ENCODE data around the gene LETM1. TPM values are rescaled to one million over a fixed set of nuclear protein-coding genes. Genes with fewer than 3 reads are reported as not detected.

The LETM1 gene
- total and polyA plus RNA-seq, 2 of the 8 experiments (the other 6 are each of a cell fraction or from before 2014, with no cell fraction given): 19.8 to 50.1 TPM

GRCh38 chr4:1899149-1900086 is 43.5 kb upstream of the LETM1 start:
- peaks cover 32 to 33% of the 10 kb centered on the region in 2 experiments for H4K20me1 ChIP-seq (replicated peaks in 1 of 2; ENCODE audit: control insufficient read depth in 1 of 2, insufficient read depth in 2 of 2, low read length in 2 of 2)
- TF ChIP-seq POLR2AphosphoS5 (IDR thresholded peaks at IDR 0.05; ENCODE audit: low read depth, low read length) (no peak; the same call in 1 of the 2 replicates), HDAC2 (IDR thresholded peaks at IDR 0.05; ENCODE audit: borderline replicate concordance in 1 of 2, low read depth in 2 of 2, low read length in 2 of 2) (0 out of 4 replicates have a peak, but pooled peaks of 1 of the 2 experiments have one; percentile 42), TEAD4 (IDR thresholded peaks at IDR 0.05; ENCODE audit: low read depth, low read length) (peak; percentile 54; the same call in 1 of the 2 replicates), JUND (IDR thresholded peaks at IDR 0.05; ENCODE audit: low read length) (peak; percentile 24; the same call in 1 of the 2 replicates), CREB1 (IDR thresholded peaks at IDR 0.05) (no peak; the same call in 1 of the 2 replicates), CTCF (IDR thresholded peaks at IDR 0.05; ENCODE audit: control extremely low read depth in 1 of 3, insufficient read depth in 1 of 3, low read depth in 1 of 3, low read length in 3 of 3) (peak; percentile 73 to 87 (median 83)), GABPA (IDR thresholded peaks at IDR 0.05; ENCODE audit: borderline replicate concordance, insufficient read depth, low read length) (peak; percentile 69; the same call in 1 of the 2 replicates), SP4 (IDR thresholded peaks at IDR 0.05; ENCODE audit: low read length) (0 out of 2 replicates have a peak, but pooled peaks have one; percentile 42)

More at GRCh38 chr4:1899149-1900086, 43.5 kb upstream of the LETM1 start:
- Histone ChIP-seq H3K9ac (replicated peaks in 1 of 4; ENCODE audit: extremely low read depth in 1 of 4, low read depth in 3 of 4, low read length in 3 of 4) (no peak overlapping the region), H4K5ac (ENCODE audit: insufficient read length, low read depth, low read length) (no peak overlapping the region), H3K79me2 (ENCODE audit: control insufficient read depth in 1 of 2, insufficient read depth in 2 of 2, low read length in 2 of 2) (peaks cover 3 to 56% of the 10 kb centered on the region in 2 experiments; a peak in 2 of 4 replicates), H4K91ac (replicated peaks; ENCODE audit: insufficient read length, low read length) (no peak overlapping the region), H2BK20ac (ENCODE audit: low read length) (no peak overlapping the region), H3K4me3 (ENCODE audit: extremely low read depth in 1 of 4, insufficient read depth in 2 of 4, low read depth in 3 of 4, low read length in 4 of 4) (no peak overlapping the region), H3K18ac (ENCODE audit: extremely low read depth, low read length) (no peak overlapping the region), H3K27me3 (replicated peaks in 1 of 4; ENCODE audit: control insufficient read depth in 3 of 4, extremely low read depth in 1 of 4, insufficient read depth in 3 of 4, low read length in 3 of 4) (no peaks in the 10 kb centered on the region), H2BK15ac (ENCODE audit: low read length) (no peak overlapping the region), H3K56ac (replicated peaks; ENCODE audit: insufficient read length, low read depth, low read length) (no peak overlapping the region), H3K27ac (ENCODE audit: low read depth, low read length) (no peak overlapping the region), H3K4me2 (ENCODE audit: insufficient read depth in 1 of 2, low read depth in 2 of 2, low read length in 2 of 2) (no peak overlapping the region), H4K8ac (ENCODE audit: extremely low read depth, insufficient read depth, low read length) (no peak overlapping the region), H3K36me3 (ENCODE audit: control insufficient read depth in 2 of 4, insufficient read depth in 4 of 4, low read length in 3 of 4) (peaks cover 16 to 29% (median 22%) of the 10 kb centered on the region in 4 experiments; a peak in 7 of 8 replicates), H2AK5ac (ENCODE audit: low read depth, low read length) (no peak overlapping the region), H3K4ac (replicated peaks; ENCODE audit: insufficient read length, low read depth, low read length) (no peak overlapping the region), H3K14ac (ENCODE audit: insufficient read length) (no peak overlapping the region), H2AFZ (ENCODE audit: low read length) (no peak overlapping the region), H3K9me3 (ENCODE audit: insufficient read depth in 2 of 2, low read depth in 1 of 2, low read length in 1 of 2) (no peaks in the 10 kb centered on the region), H3K23me2 (ENCODE audit: low read depth, low read length) (no peaks in the 10 kb centered on the region; the same call in 1 of the 2 replicates), H2BK12ac (ENCODE audit: low read depth, low read length) (no peak overlapping the region), H2BK120ac (replicated peaks; ENCODE audit: low read depth, low read length) (no peak overlapping the region), H3K4me1 (replicated peaks in 1 of 4; ENCODE audit: control insufficient read depth in 3 of 4, insufficient read depth in 4 of 4, low read length in 3 of 4) (no peaks in the 10 kb centered on the region), H3K79me1 (ENCODE audit: low read depth, low read length) (peaks cover 17% of the 10 kb centered on the region), H2BK5ac (ENCODE audit: low read depth, low read length) (no peak overlapping the region), H3K23ac (ENCODE audit: insufficient read length) (no peak overlapping the region)
- FAIRE-seq (peak; percentile 80), DNase-seq (ENCODE audit: low read depth in 1 of 2, low spot score in 2 of 2) (peak; percentile 53 to 82)
- WGBS, 2 experiments (ENCODE audit: extremely low coverage in 1 of 2, insufficient coverage in 1 of 2, insufficient read length in 1 of 2, insufficient replicate concordance in 2 of 2, low coverage in 1 of 2, low lambda C conversion rate in 2 of 2, missing lambda C conversion rate in 1 of 2): 39% methylated on average over 15 of the region's 15 CpGs; no CpG with 5 or more reads in 1 of the 2 experiments
- POLR2A ChIA-PET (ENCODE audit: partially characterized antibody): interaction anchor here (0.8 kb wide), 1 partner anchor 13 kb away, joined by 3 read pairs; no protein-coding TSS in a partner anchor
- CTCF ChIA-PET (ENCODE audit: partially characterized antibody): interaction anchor here (0.6 to 6.0 kb wide), 58 partner anchors 10 to 1260 kb away, joined by 3 to 69 read pairs (median 5); partner anchors contain the start of gene LETM1
